DOHH2 (cell line): ENCODE measurements around the gene EMSY.

Experiments
- EZH2phosphoT487 ChIP-seq: fragments of 200-600 bp; sonication (generic); IDR thresholded peaks from 2 replicates; pipeline ENCODE4 v1.6.1; 2017; ENCODE audit warnings: borderline replicate concordance, mild to moderate bottlenecking, antibody characterized with exemption, low read length, moderate library complexity, mixed read lengths
- TF ChIP-seq, protein P1 (sequence below): fragments of 200-600 bp; sonication (generic); IDR thresholded peaks from one replicate; pipeline ENCODE4 v1.5.1; 2014; ENCODE audit warnings: antibody characterized with exemption, mild to moderate bottlenecking, low read depth, low read length; ENCODE audit not compliant: poor library complexity, severe bottlenecking

- TF ChIP-seq, protein P1, sequence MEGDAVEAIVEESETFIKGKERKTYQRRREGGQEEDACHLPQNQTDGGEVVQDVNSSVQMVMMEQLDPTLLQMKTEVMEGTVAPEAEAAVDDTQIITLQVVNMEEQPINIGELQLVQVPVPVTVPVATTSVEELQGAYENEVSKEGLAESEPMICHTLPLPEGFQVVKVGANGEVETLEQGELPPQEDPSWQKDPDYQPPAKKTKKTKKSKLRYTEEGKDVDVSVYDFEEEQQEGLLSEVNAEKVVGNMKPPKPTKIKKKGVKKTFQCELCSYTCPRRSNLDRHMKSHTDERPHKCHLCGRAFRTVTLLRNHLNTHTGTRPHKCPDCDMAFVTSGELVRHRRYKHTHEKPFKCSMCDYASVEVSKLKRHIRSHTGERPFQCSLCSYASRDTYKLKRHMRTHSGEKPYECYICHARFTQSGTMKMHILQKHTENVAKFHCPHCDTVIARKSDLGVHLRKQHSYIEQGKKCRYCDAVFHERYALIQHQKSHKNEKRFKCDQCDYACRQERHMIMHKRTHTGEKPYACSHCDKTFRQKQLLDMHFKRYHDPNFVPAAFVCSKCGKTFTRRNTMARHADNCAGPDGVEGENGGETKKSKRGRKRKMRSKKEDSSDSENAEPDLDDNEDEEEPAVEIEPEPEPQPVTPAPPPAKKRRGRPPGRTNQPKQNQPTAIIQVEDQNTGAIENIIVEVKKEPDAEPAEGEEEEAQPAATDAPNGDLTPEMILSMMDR: no peak
- TF ChIP-seq EZH2phosphoT487: no peak
Measured at GRCh38 chr11:76523786-76524436, 79.1 kb downstream of the EMSY start.
